SK-N-SH treated with all-trans-retinoic acid at 6 μM for 48 hours (cell line): ENCODE measurements around the gene RERE.

Experiments
- ARNTL ChIP-seq: fragments of 450-650 bp; formaldehyde crosslinking; IDR thresholded peaks from 2 replicates; pipeline ENCODE4 v1.5.0; 2020; ENCODE audit warnings: low read depth, mild to moderate bottlenecking, moderate library complexity, borderline replicate concordance
- CREB5 ChIP-seq: fragments of 250-450 bp; sonication (Bioruptor Pico); IDR thresholded peaks from 2 replicates; pipeline ENCODE4 v1.5.1; 2020; ENCODE audit warnings: low read depth, mild to moderate bottlenecking, moderate library complexity
- GLIS3 ChIP-seq: fragments of 250-450 bp; sonication (Bioruptor Pico); IDR thresholded peaks from 2 replicates; pipeline ENCODE4 v1.5.0; 2020; ENCODE audit warnings: mild to moderate bottlenecking, moderate library complexity
- PATZ1 ChIP-seq: fragments of 250-450 bp; sonication (Bioruptor Pico); IDR thresholded peaks from 2 replicates; pipeline ENCODE4 v1.8.0; 2020; ENCODE audit warnings: mild to moderate bottlenecking, moderate library complexity, borderline replicate concordance
- POU6F1 ChIP-seq: fragments of 250-450 bp; sonication (Bioruptor Pico); IDR thresholded peaks from 2 replicates; pipeline ENCODE4 v1.8.0; 2021; ENCODE audit warnings: low read depth, mild to moderate bottlenecking, moderate library complexity, borderline replicate concordance
- PPARA ChIP-seq: fragments of 250-450 bp; sonication (Bioruptor Pico); IDR thresholded peaks from 2 replicates; pipeline ENCODE4 v1.5.0; 2020; ENCODE audit warnings: mild to moderate bottlenecking, borderline replicate concordance
- RARB ChIP-seq: fragments of 250-450 bp; sonication (Bioruptor Pico); IDR thresholded peaks from 2 replicates; pipeline ENCODE4 v1.8.0; 2021; ENCODE audit warnings: mild to moderate bottlenecking, moderate library complexity
- TCF4 ChIP-seq: fragments of 250-450 bp; sonication (Bioruptor Pico); IDR thresholded peaks from 2 replicates; pipeline ENCODE4 v1.8.0; 2021; ENCODE audit warnings: mild to moderate bottlenecking, moderate library complexity, borderline replicate concordance
- ZC3H10 ChIP-seq: fragments of 250-450 bp; sonication (Bioruptor Pico); IDR thresholded peaks from 2 replicates; pipeline ENCODE4 v1.5.1; 2021; ENCODE audit warnings: mild to moderate bottlenecking, moderate library complexity
- ZFP3 ChIP-seq: fragments of 250-450 bp; sonication (Bioruptor Pico); IDR thresholded peaks from 2 replicates; pipeline ENCODE4 v1.5.0; 2020; ENCODE audit warnings: mild to moderate bottlenecking, moderate library complexity
- ZNF70 ChIP-seq: fragments of 450-650 bp; formaldehyde crosslinking; IDR thresholded peaks from 2 replicates; pipeline ENCODE4 v1.5.0; 2020; ENCODE audit warnings: mild to moderate bottlenecking, moderate library complexity

GRCh38 chr1:8839990-8840389 lies 22.6 kb upstream of the RERE start:
- TF ChIP-seq ARNTL (CRISPR knock-in tag) (no peak), PATZ1 (CRISPR knock-in tag) (no peak), ZC3H10 (CRISPR knock-in tag) (no peak), RARB (CRISPR knock-in tag) (no peak), PPARA (CRISPR knock-in tag) (no peak), POU6F1 (CRISPR knock-in tag) (no peak), CREB5 (CRISPR knock-in tag) (no peak), GLIS3 (CRISPR knock-in tag) (no peak), ZNF70 (CRISPR knock-in tag) (no peak), ZFP3 (no peak), TCF4 (CRISPR knock-in tag) (no peak)
